K562 (cell line): ENCODE data around the gene S100A4. TPM values are rescaled to one million over a fixed set of nuclear protein-coding genes. Genes with fewer than 3 reads are reported as not detected.

Experiments
- CAMTA2 ChIP-seq: fragments of 250-450 bp; sonication (Bioruptor Pico); conservative IDR thresholded peaks from 2 replicates; pipeline ENCODE4 v1.5.1; 2022
- EP400 ChIP-seq: fragments of 450-650 bp; IDR thresholded peaks from 2 replicates; pipeline ENCODE4 v1.6.1; 2017; ENCODE audit warnings: antibody characterized with exemption, mild to moderate bottlenecking, moderate library complexity
- FOSL1 ChIP-seq: fragments of 200-800 bp; sonication (Bioruptor generic); conservative IDR thresholded peaks from 2 replicates; pipeline ENCODE4 v1.6.1; 2016; ENCODE audit warnings: missing genetic modification characterization, missing compliant biosample characterization
- HDAC1 ChIP-seq, 2 experiments: fragments of 450-650 bp; IDR thresholded peaks; 2 replicates each; pipeline ENCODE4 v1.6.1; 2016 to 2017; ENCODE audit warnings: inconsistent platforms in 1 of 2, mild to moderate bottlenecking in 1 of 2, moderate library complexity in 1 of 2
- HNRNPL ChIP-seq: fragments of 200-400 bp; formaldehyde crosslinking; IDR thresholded peaks from 2 replicates; pipeline ENCODE4 v1.6.1; 2017; ENCODE audit warnings: low read depth, mild to moderate bottlenecking, low read length
- MAFG ChIP-seq: fragments of 450-650 bp; conservative IDR thresholded peaks from 2 replicates; pipeline ENCODE4 v1.6.1; 2016; ENCODE audit warnings: missing genetic modification characterization, missing compliant biosample characterization
- MEIS2 ChIP-seq: fragments of 450-650 bp; IDR thresholded peaks from 2 replicates; pipeline ENCODE4 v1.6.1; 2014; ENCODE audit warnings: mild to moderate bottlenecking; ENCODE audit not compliant: partially characterized antibody
- MIER1 ChIP-seq: fragments of 450-650 bp; IDR thresholded peaks from 2 replicates; pipeline ENCODE4 v1.6.1; 2016; ENCODE audit warnings: antibody characterized with exemption, mild to moderate bottlenecking, low read depth
- NFIX ChIP-seq: fragments of 250-450 bp; sonication (Bioruptor Pico); IDR thresholded peaks from 2 replicates; pipeline ENCODE4 v1.4.0; 2020; ENCODE audit warnings: low read depth, mild to moderate bottlenecking, moderate library complexity
- SMARCC2 ChIP-seq: fragments of 450-650 bp; IDR thresholded peaks from 2 replicates; pipeline ENCODE4 v1.6.1; 2017; ENCODE audit warnings: antibody characterized with exemption, moderate library complexity, mild to moderate bottlenecking, low read depth
- SPI1 ChIP-seq: IDR thresholded peaks from 2 replicates; pipeline ENCODE4 v1.6.1; 2011; ENCODE audit warnings: low read depth, low read length, control low read depth, borderline replicate concordance
- STAT5B ChIP-seq: fragments of 250-450 bp; sonication (Bioruptor Pico); IDR thresholded peaks from 2 replicates; pipeline ENCODE4 v1.8.0; 2021; ENCODE audit warnings: mild to moderate bottlenecking, inconsistent platforms
- TARDBP ChIP-seq: fragments of 450-650 bp; IDR thresholded peaks from 2 replicates; pipeline ENCODE4 v1.6.1; 2016
- ZBTB1 ChIP-seq: sonication (generic); formaldehyde crosslinking; IDR thresholded peaks from 2 replicates; pipeline ENCODE4 v1.8.1; 2023; ENCODE audit warnings: missing genetic modification reagents, low read depth, mild to moderate bottlenecking, borderline replicate concordance
- ZBTB8A ChIP-seq: fragments of 450-650 bp; IDR thresholded peaks from 2 replicates; pipeline ENCODE4 v1.6.1; 2018; ENCODE audit warnings: mild to moderate bottlenecking, moderate library complexity; ENCODE audit not compliant: partially characterized antibody
- ZC3H8 ChIP-seq: fragments of 450-650 bp; IDR thresholded peaks from 2 replicates; pipeline ENCODE4 v1.6.1; 2017
- ZKSCAN3 ChIP-seq: fragments of 250-450 bp; sonication (Bioruptor Pico); IDR thresholded peaks from 2 replicates; pipeline ENCODE4 v1.4.0; 2020
- ZNF121 ChIP-seq: sonication (generic); formaldehyde crosslinking; conservative IDR thresholded peaks from 2 replicates; pipeline ENCODE4 v1.8.0; 2022; ENCODE audit warnings: missing genetic modification reagents
- ZNF124 ChIP-seq: sonication (generic); formaldehyde crosslinking; IDR thresholded peaks from 2 replicates; pipeline ENCODE4 v1.8.1; 2022; ENCODE audit warnings: missing genetic modification reagents
- ZNF134 ChIP-seq: fragments of 250-450 bp; sonication (Bioruptor Pico); conservative IDR thresholded peaks from 2 replicates; pipeline ENCODE4 v1.4.0; 2020
- ZNF224 ChIP-seq: sonication (generic); formaldehyde crosslinking; IDR thresholded peaks from 2 replicates; pipeline ENCODE4 v1.8.0; 2022; ENCODE audit warnings: mild to moderate bottlenecking, missing genetic modification reagents
- ZNF561 ChIP-seq: fragments of 450-650 bp; formaldehyde crosslinking; conservative IDR thresholded peaks from 2 replicates; pipeline ENCODE4 v1.4.0; 2020; ENCODE audit warnings: mild to moderate bottlenecking, moderate library complexity
- polyA plus RNA-seq, 8 experiments: library from polyadenylated mRNA; depleted of rRNA in 4 of 8; stranded (reverse) in 5 of 8; unstranded in 3 of 8; fragments of >200 nt; fragmentation: Nextera tagmentation in 2 of 8; fragmentation: Illumina TruSeq in 1 of 8; extraction: Ambion mirVana in 2 of 8; extraction: Trizol in 1 of 8; gene quantifications; 2 replicates each; pipeline versions ENCODE4 v1.2.1 to v1.2.3, GENCODE V29; 2011 to 2014; ENCODE audit warnings: inconsistent platforms in 1 of 8, missing spikeins in 1 of 8
- total RNA-seq, 7 experiments: library from RNA; depleted of rRNA in 6 of 7; stranded (reverse); fragments of >200 nt in 6 of 7; fragmentation: Illumina TruSeq in 2 of 7; extraction: Trizol in 2 of 7; gene quantifications; 2 replicates each; pipeline versions ENCODE4 v1.2.1 to v1.2.3, GENCODE V29; 2011 to 2021; ENCODE audit warnings: low replicate concordance in 1 of 7
- TF ChIP-seq, protein P1 (sequence below), 3 experiments: fragments of 200-800 bp in 1 of 3; fragments of 250-450 bp in 1 of 3; fragments of 450-650 bp in 1 of 3; sonication (Bioruptor Pico) in 1 of 3; sonication (Bioruptor generic) in 1 of 3; formaldehyde crosslinking in 1 of 3; IDR thresholded peaks; 2 replicates each; pipeline versions ENCODE4 v1.6.1 to v1.8.0; 2016 to 2022; ENCODE audit warnings: mild to moderate bottlenecking in 2 of 3, missing genetic modification characterization in 2 of 3, missing compliant biosample characterization in 1 of 3, moderate library complexity in 1 of 3
- TF ChIP-seq, protein P2 (sequence below): fragments of 450-650 bp; IDR thresholded peaks from 2 replicates; pipeline ENCODE4 v1.6.1; 2018; ENCODE audit not compliant: partially characterized antibody

S100A4 gene
- total and polyA plus RNA-seq, 9 of the 15 experiments (the other 6 are each of a cell fraction or from before 2014, with no cell fraction given): 3.7 to 20.1 (median 11.2) TPM

DNA sequence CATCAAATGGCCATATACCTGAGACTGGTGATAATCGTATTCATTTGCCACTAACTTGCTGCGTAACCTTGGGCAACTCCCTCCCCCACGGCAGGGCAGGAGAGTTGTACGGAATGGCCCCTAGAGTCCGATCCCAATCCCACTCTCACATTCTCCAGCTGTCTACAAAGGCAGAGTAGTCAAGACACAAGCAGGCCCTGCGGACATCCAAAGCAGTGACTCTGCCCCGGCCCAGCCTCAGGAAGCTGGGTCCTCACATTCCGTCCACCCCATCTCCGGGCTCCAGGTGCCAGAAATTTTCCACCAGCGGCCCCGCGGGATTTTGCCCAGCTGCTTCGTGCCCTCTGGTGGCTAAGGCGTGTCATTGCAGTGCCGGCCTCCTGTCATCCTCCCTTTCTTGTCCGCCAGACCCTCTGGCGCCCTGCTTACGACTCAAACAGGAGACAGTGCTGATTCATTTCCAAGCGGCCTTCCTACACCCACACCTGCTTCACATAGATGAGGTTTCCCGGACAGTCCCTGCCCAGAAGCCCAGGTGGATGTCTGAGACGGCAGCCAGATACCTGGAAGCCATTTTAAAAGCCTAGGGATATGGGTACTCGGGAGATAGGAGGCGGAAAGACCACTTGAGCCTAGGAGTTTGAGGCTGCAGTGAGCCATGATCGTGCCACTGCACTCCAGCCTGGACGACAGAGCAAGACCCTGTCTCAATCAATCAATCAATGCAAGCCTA lies 22.9 kb upstream of the S100A4 start (continued):
- TF ChIP-seq, protein P1, sequence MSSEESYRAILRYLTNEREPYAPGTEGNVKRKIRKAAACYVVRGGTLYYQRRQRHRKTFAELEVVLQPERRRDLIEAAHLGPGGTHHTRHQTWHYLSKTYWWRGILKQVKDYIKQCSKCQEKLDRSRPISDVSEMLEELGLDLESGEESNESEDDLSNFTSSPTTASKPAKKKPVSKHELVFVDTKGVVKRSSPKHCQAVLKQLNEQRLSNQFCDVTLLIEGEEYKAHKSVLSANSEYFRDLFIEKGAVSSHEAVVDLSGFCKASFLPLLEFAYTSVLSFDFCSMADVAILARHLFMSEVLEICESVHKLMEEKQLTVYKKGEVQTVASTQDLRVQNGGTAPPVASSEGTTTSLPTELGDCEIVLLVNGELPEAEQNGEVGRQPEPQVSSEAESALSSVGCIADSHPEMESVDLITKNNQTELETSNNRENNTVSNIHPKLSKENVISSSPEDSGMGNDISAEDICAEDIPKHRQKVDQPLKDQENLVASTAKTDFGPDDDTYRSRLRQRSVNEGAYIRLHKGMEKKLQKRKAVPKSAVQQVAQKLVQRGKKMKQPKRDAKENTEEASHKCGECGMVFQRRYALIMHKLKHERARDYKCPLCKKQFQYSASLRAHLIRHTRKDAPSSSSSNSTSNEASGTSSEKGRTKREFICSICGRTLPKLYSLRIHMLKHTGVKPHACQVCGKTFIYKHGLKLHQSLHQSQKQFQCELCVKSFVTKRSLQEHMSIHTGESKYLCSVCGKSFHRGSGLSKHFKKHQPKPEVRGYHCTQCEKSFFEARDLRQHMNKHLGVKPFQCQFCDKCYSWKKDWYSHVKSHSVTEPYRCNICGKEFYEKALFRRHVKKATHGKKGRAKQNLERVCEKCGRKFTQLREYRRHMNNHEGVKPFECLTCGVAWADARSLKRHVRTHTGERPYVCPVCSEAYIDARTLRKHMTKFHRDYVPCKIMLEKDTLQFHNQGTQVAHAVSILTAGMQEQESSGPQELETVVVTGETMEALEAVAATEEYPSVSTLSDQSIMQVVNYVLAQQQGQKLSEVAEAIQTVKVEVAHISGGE (CRISPR knock-in tag; IDR thresholded peaks at IDR 0.05): 0 out of 6 replicates have a peak, but pooled peaks of 1 of the 3 experiments have one; percentile 8
- 0 out of 2 replicates have a peak, but pooled peaks have one; percentile 29 for TF ChIP-seq MAFG (tag)
- TF ChIP-seq STAT5B: no peak
- no peak for TF ChIP-seq HDAC1 (IDR thresholded peaks at IDR 0.05)
- TF ChIP-seq ZNF224 (CRISPR knock-in tag): no peak
- peak; percentile 58 for TF ChIP-seq EP400
- TF ChIP-seq SPI1: no peak
- no peak for TF ChIP-seq ZNF134
- peak; percentile 38 for TF ChIP-seq MEIS2
- no peak for TF ChIP-seq TARDBP
- no peak for TF ChIP-seq ZNF121 (CRISPR knock-in tag)
- TF ChIP-seq, protein P2, sequence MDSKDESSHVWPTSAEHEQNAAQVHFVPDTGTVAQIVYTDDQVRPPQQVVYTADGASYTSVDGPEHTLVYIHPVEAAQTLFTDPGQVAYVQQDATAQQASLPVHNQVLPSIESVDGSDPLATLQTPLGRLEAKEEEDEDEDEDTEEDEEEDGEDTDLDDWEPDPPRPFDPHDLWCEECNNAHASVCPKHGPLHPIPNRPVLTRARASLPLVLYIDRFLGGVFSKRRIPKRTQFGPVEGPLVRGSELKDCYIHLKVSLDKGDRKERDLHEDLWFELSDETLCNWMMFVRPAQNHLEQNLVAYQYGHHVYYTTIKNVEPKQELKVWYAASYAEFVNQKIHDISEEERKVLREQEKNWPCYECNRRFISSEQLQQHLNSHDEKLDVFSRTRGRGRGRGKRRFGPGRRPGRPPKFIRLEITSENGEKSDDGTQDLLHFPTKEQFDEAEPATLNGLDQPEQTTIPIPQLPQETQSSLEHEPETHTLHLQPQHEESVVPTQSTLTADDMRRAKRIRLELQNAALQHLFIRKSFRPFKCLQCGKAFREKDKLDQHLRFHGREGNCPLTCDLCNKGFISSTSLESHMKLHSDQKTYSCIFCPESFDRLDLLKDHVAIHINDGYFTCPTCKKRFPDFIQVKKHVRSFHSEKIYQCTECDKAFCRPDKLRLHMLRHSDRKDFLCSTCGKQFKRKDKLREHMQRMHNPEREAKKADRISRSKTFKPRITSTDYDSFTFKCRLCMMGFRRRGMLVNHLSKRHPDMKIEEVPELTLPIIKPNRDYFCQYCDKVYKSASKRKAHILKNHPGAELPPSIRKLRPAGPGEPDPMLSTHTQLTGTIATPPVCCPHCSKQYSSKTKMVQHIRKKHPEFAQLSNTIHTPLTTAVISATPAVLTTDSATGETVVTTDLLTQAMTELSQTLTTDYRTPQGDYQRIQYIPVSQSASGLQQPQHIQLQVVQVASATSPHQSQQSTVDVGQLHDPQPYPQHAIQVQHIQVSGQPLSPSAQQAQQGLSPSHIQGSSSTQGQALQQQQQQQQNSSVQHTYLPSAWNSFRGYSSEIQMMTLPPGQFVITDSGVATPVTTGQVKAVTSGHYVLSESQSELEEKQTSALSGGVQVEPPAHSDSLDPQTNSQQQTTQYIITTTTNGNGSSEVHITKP: no peak
- no peak for TF ChIP-seq HNRNPL
- 0 out of 2 replicates have a peak, but pooled peaks have one; percentile 20 for TF ChIP-seq MIER1
- TF ChIP-seq FOSL1: peak; percentile 45
- no peak for TF ChIP-seq SMARCC2
- no peak for TF ChIP-seq CAMTA2
- no peak for TF ChIP-seq ZNF561 (CRISPR knock-in tag)
- no peak for TF ChIP-seq ZBTB8A
- TF ChIP-seq ZKSCAN3 (CRISPR knock-in tag): no peak
- no peak for TF ChIP-seq ZBTB1 (CRISPR knock-in tag)
- TF ChIP-seq ZC3H8: no peak
- TF ChIP-seq ZNF124 (CRISPR knock-in tag): no peak
- TF ChIP-seq NFIX (CRISPR knock-in tag): no peak
